GM12878 (cell line): Measurements from ENCODE around the gene SLC6A1. TPM values are rescaled to one million over a fixed set of nuclear protein-coding genes. Genes with fewer than 3 reads are reported as not detected.

Experiments
- ATAC-seq: fragments of 200-7000 bp; cut with Tn5 transposase; 3 replicates; pipeline ENCODE4 v1.9.1; 2020; ENCODE audit warnings: mild to moderate bottlenecking, moderate library complexity
- BruUV-seq: library from RNA; stranded (reverse); fragments of 400-500 nt; replicated peaks from 2 replicates; lab custom pipeline; 2021; lab: Mats Ljungman, UMichigan
- CTCF ChIA-PET: fragments of 300-600 bp; sonication (Branson Sonifier 250); formaldehyde crosslinking; extraction: SDS; loops from one replicate; lab custom pipeline; 2021; ENCODE audit warnings: inconsistent platforms; lab: Yijun Ruan, JAX
- POLR2A ChIA-PET: fragments of 350-600 bp; formaldehyde crosslinking; extraction: SDS; loops from one replicate; lab custom pipeline; 2021; ENCODE audit warnings: inconsistent platforms; lab: Charles Lee
- RAD21 ChIA-PET: fragments of 300-600 bp; sonication (Branson Sonifier 250); formaldehyde crosslinking; loops from one replicate; lab custom pipeline; 2023; ENCODE audit warnings: antibody characterized with exemption; ENCODE audit not compliant: unreplicated experiment; lab: Charles Lee
- SMC1A ChIA-PET: fragments of 300-600 bp; sonication (Branson Sonifier 250); formaldehyde crosslinking; loops from one replicate; lab custom pipeline; 2023; ENCODE audit not compliant: unreplicated experiment, uncharacterized antibody; lab: Charles Lee
- DNase-seq: peaks from one replicate; pipeline ENCODE4 v3.0.0-alpha.2; 2011; ENCODE audit warnings: low read depth, low spot score
- FAIRE-seq: peaks from 3 replicates; lab custom pipeline; 2011; peaks lifted over from hg19 to GRCh38; lab: Jason Lieb, UNC
- H2AFZ ChIP-seq: 2 replicates; pipeline ENCODE4 v1.6.0; 2011; ENCODE audit warnings: low read depth, low read length, control low read depth; ENCODE audit not compliant: control insufficient read depth
- H3K27ac ChIP-seq: 2 replicates; pipeline ENCODE4 v1.5.1; 2011; ENCODE audit warnings: control low read depth; ENCODE audit not compliant: control insufficient read depth, insufficient read depth
- H3K27me3 ChIP-seq, 2 experiments: replicated peaks in 1 of 2; 2 replicates each; pipeline versions ENCODE4 v1.6.0 to v1.6.1; 2011; ENCODE audit warnings: low read length in 1 of 2; ENCODE audit not compliant: control insufficient read depth in 2 of 2, insufficient read depth in 2 of 2
- H3K36me3 ChIP-seq, 2 experiments: 2 replicates each; pipeline ENCODE4 v1.5.1; 2011; ENCODE audit warnings: low read length in 1 of 2; ENCODE audit not compliant: control insufficient read depth in 2 of 2, insufficient read depth in 2 of 2
- H3K4me1 ChIP-seq: 2 replicates; pipeline ENCODE4 v1.6.1; 2011; ENCODE audit warnings: mild to moderate bottlenecking, low read length, moderate library complexity, mixed read lengths; ENCODE audit not compliant: control insufficient read depth, insufficient read depth
- H3K4me2 ChIP-seq: 2 replicates; pipeline ENCODE4 v1.6.0; 2011; ENCODE audit warnings: control low read depth; ENCODE audit not compliant: control insufficient read depth, insufficient read depth
- H3K4me3 ChIP-seq: fragments of 200-600 bp; sonication (generic); 2 replicates; pipeline ENCODE4 v1.5.1; 2016
- H3K79me2 ChIP-seq: 2 replicates; pipeline ENCODE4 v1.6.0; 2011; ENCODE audit warnings: low read length; ENCODE audit not compliant: control insufficient read depth, insufficient read depth
- H3K9ac ChIP-seq: 2 replicates; pipeline ENCODE4 v1.8.0; 2011; ENCODE audit warnings: low read length, control low read depth, mixed read lengths; ENCODE audit not compliant: control insufficient read depth, insufficient read depth
- H3K9me3 ChIP-seq: replicated peaks from 3 replicates; pipeline ENCODE4 v1.5.1; 2011; ENCODE audit warnings: mild to moderate bottlenecking, low read length; ENCODE audit not compliant: control insufficient read depth, insufficient read depth
- H4K20me1 ChIP-seq: 2 replicates; pipeline ENCODE4 v1.6.0; 2011; ENCODE audit not compliant: control insufficient read depth, insufficient read depth
- CHD4 ChIP-seq: fragments of 200-600 bp; sonication (generic); IDR thresholded peaks from 2 replicates; pipeline ENCODE4 v1.6.1; 2016; ENCODE audit warnings: mild to moderate bottlenecking
- E2F8 ChIP-seq: fragments of 450-650 bp; IDR thresholded peaks from 2 replicates; pipeline ENCODE4 v1.6.1; 2018; ENCODE audit warnings: mild to moderate bottlenecking, low read depth, moderate library complexity; ENCODE audit not compliant: partially characterized antibody
- IRF4 ChIP-seq: IDR thresholded peaks from 2 replicates; pipeline ENCODE4 v1.6.1; 2011; ENCODE audit warnings: low read depth, low read length
- MAX ChIP-seq: IDR thresholded peaks from 2 replicates; pipeline ENCODE4 v1.6.1; 2012; ENCODE audit warnings: low read depth, low read length, improper control_type of control experiment
- MXI1 ChIP-seq: fragments of 150-350 bp; IDR thresholded peaks from 2 replicates; pipeline ENCODE4 v1.6.1; 2011; ENCODE audit warnings: low read depth, mild to moderate bottlenecking, inconsistent platforms, low read length, improper control_type of control experiment
- NFXL1 ChIP-seq: fragments of 450-650 bp; IDR thresholded peaks from 2 replicates; pipeline ENCODE4 v1.6.1; 2017; ENCODE audit warnings: antibody characterized with exemption, mild to moderate bottlenecking, borderline replicate concordance
- NKRF ChIP-seq: fragments of 450-650 bp; conservative IDR thresholded peaks from 2 replicates; pipeline ENCODE4 v1.6.1; 2017; ENCODE audit warnings: mild to moderate bottlenecking, moderate library complexity
- NR2C2 ChIP-seq: IDR thresholded peaks from 2 replicates; pipeline ENCODE4 v1.6.1; 2011; ENCODE audit warnings: borderline replicate concordance, low read depth; ENCODE audit not compliant: control insufficient read depth, insufficient read length
- NR2F1 ChIP-seq: fragments of 450-650 bp; conservative IDR thresholded peaks from 2 replicates; pipeline ENCODE4 v1.6.1; 2017; ENCODE audit warnings: mild to moderate bottlenecking
- PAX5 ChIP-seq: IDR thresholded peaks from 2 replicates; pipeline ENCODE4 v1.6.1; 2011; ENCODE audit warnings: low read depth, low read length, borderline replicate concordance
- RAD51 ChIP-seq: fragments of 450-650 bp; IDR thresholded peaks from 2 replicates; pipeline ENCODE4 v1.6.1; 2016; ENCODE audit warnings: moderate library complexity, mild to moderate bottlenecking, inconsistent platforms
- SIX5 ChIP-seq: IDR thresholded peaks from 2 replicates; pipeline ENCODE4 v1.6.1; 2011; ENCODE audit warnings: mild to moderate bottlenecking, low read depth, low read length, moderate library complexity; ENCODE audit not compliant: severe bottlenecking
- SMAD5 ChIP-seq: IDR thresholded peaks from 2 replicates; pipeline ENCODE4 v1.6.1; 2016; ENCODE audit warnings: antibody characterized with exemption, low read depth
- SRF ChIP-seq, 2 experiments: IDR thresholded peaks; 2 replicates each; pipeline ENCODE4 v1.6.1; 2011; ENCODE audit warnings: low read depth in 2 of 2, low read length in 2 of 2, mild to moderate bottlenecking in 1 of 2, moderate library complexity in 1 of 2
- STAT3 ChIP-seq: IDR thresholded peaks from 2 replicates; pipeline ENCODE4 v1.6.1; 2011; ENCODE audit warnings: low read depth, low read length, improper control_type of control experiment
- TCF7 ChIP-seq: IDR thresholded peaks from 2 replicates; pipeline ENCODE4 v1.6.1; 2014; ENCODE audit warnings: antibody characterized with exemption, borderline replicate concordance
- ZSCAN29 ChIP-seq: fragments of 450-650 bp; IDR thresholded peaks from 2 replicates; pipeline ENCODE4 v1.6.1; 2017; ENCODE audit warnings: mild to moderate bottlenecking, moderate library complexity
- WGBS: methylation state at CpG from one replicate; pipeline ENCODE4 v1.1.6; 2016; ENCODE audit warnings: low lambda C conversion rate; ENCODE audit not compliant: insufficient replicate concordance, insufficient coverage; ENCODE audit errors: missing lambda C conversion rate; 5-methylcytosine and 5-hydroxymethylcytosine counted together
- in situ Hi-C: fragments of 300-500 bp; cut with MboI; formaldehyde crosslinking; loops from 9 replicates; pipeline ENCODE4 v1.14.3; 2018; ENCODE audit warnings: mixed read lengths
- intact Hi-C: fragments of 100-400 bp; cut with micrococcal nuclease; formaldehyde crosslinking; loops from one replicate; pipeline ENCODE4 v1.14.2; 2022; ENCODE audit not compliant: unreplicated experiment
- polyA plus RNA-seq, 11 experiments: library from polyadenylated mRNA; depleted of rRNA in 4 of 11; unstranded in 6 of 11; stranded (reverse) in 5 of 11; fragments of >200 nt; fragmentation: Nextera tagmentation in 4 of 11; fragmentation: Illumina TruSeq in 1 of 11; extraction: Ambion mirVana in 4 of 11; extraction: Trizol in 1 of 11; gene quantifications; 1 replicate in 1 of 11; 2 replicates in 10 of 11; pipeline versions ENCODE4 v1.2.1 to v1.2.3, GENCODE V29; 2011 to 2016; ENCODE audit warnings: inconsistent platforms in 2 of 11, missing spikeins in 2 of 11, low read depth in 1 of 11
- total RNA-seq, 4 experiments: library from RNA; depleted of rRNA in 3 of 4; stranded (reverse); fragments of >200 nt in 3 of 4; fragmentation: Illumina TruSeq in 1 of 4; extraction: Trizol in 1 of 4; gene quantifications; 2 replicates each; pipeline versions ENCODE4 v1.2.1 to v1.2.3, GENCODE V29; 2013 to 2021

SLC6A1 gene
- total and polyA plus RNA-seq, 10 of the 15 experiments (the other 5 are each of a cell fraction or from before 2014, with no cell fraction given), result not detected

DNA sequence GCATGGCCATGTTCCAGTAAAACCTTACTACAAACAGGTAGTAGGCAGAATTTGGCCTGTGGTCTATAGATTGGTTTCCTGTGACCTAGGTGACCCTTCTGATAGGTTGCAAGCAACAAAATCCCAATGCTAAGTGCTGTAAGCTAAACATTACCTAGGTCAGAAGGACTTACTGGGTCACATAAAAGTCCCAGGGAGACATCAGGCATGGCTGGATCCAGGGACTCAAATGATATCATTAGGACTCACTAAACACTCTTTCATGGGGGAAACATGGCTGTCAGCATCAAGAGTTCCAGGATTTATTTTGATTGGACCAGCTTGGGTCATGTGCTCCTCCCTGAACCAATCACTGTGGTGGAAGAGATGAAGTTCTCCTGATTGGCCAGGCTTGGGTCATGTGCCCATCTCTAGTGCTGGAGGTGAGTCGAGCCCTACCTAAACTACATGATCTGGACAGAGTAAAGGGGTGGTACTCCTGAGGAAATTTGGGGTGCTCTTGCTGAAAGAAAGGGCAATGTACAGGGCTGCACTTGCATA lies 16.8 kb upstream of the SLC6A1 start (continued):
- no peak for TF ChIP-seq ZSCAN29
- TF ChIP-seq MXI1, result no peak
- TF ChIP-seq, all 136 proteins: peak for 2

DNA sequence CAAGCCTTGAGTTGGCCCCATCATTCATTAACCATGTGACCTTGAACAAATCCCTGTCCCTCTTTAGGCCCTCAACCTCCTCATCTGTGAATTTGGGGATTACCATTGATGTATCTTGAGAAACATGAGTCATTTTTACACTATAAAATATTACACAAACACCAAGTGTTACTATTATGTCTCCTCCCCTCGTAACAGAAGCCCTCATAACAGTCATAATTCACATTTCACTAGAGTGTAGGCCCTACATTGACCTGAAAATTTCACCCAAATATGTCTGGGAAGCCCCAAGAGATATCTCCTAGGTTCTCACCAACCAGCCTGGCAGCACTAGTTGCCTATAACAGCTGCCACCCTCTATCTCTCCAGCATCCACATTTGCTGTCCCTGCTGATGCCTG lies 15.8 kb upstream of the SLC6A1 start:
- no peak for FAIRE-seq
- CTCF ChIA-PET, result no interaction called here

More for the DNA sequence above, 15.8 kb upstream of the SLC6A1 start:
- Histone ChIP-seq H3K79me2 (no peaks in the 10 kb centered on the region), H3K9me3 (no peaks in the 10 kb centered on the region; the same call in 2 of the 3 replicates), H3K36me3 (no peaks in the 10 kb centered on the region), H2AFZ (no peak overlapping the region), H3K27ac (no peak overlapping the region), H3K9ac (no peak overlapping the region), H3K4me3 (no peak overlapping the region), H3K4me1 (no peaks in the 10 kb centered on the region), H3K4me2 (no peak overlapping the region), H4K20me1 (no peaks in the 10 kb centered on the region), H3K27me3 (no peaks in the 10 kb centered on the region)
- ChIA-PET RAD21 (no interaction called here), SMC1A (no interaction called here), POLR2A (no interaction called here)
- TF ChIP-seq PAX5 (no peak), IRF4 (no peak), NR2F1 (no peak), NR2C2 (no peak), CHD4 (no peak), RAD51 (no peak), ZSCAN29 (no peak), SRF (IDR thresholded peaks at IDR 0.05; ENCODE audit: low read depth in 2 of 2, low read length in 2 of 2) (no peak), SMAD5 (no peak), NKRF (no peak), MAX (no peak), STAT3 (no peak), TCF7 (no peak), NFXL1 (no peak), E2F8 (no peak), SIX5 (no peak)
- DNase-seq (no peak), ATAC-seq (no peak)
- 0% methylated on average over 1 of the region's 1 CpG for WGBS
- intact Hi-C loops (no loop called here), in situ Hi-C loops (no loop called here)
- no TSS peak for BruUV-seq
